HepG2 (cell line): ENCODE data around the gene ERMARD. TPM values are rescaled to one million over a fixed set of nuclear protein-coding genes. Genes with fewer than 3 reads are reported as not detected.
A peak's percentile ranks its signal among the peaks of the same experiment; 100 is the strongest.

ENCODE experiments used
- CENPX ChIP-seq: sonication (generic); formaldehyde crosslinking; IDR thresholded peaks from 2 replicates; pipeline ENCODE4 v1.9.0; 2021; ENCODE audit warnings: mild to moderate bottlenecking, missing genetic modification reagents, moderate library complexity
- HOXA5 ChIP-seq: sonication (generic); formaldehyde crosslinking; IDR thresholded peaks from 2 replicates; pipeline ENCODE4 v1.4.0; 2020; ENCODE audit warnings: missing genetic modification reagents
- IKZF4 ChIP-seq: sonication (generic); formaldehyde crosslinking; IDR thresholded peaks from 2 replicates; pipeline ENCODE4 v1.5.1; 2020; ENCODE audit warnings: borderline replicate concordance, mild to moderate bottlenecking, low read depth, missing genetic modification reagents; ENCODE audit errors: not compliant biosample characterization
- KDM3A ChIP-seq: IDR thresholded peaks from 2 replicates; pipeline ENCODE4 v1.6.1; 2018; ENCODE audit warnings: low read depth, missing compliant biosample characterization
- REL ChIP-seq: sonication (generic); formaldehyde crosslinking; conservative IDR thresholded peaks from 2 replicates; pipeline ENCODE4 v1.8.0; 2022; ENCODE audit warnings: mild to moderate bottlenecking, missing genetic modification reagents, moderate library complexity
- ZBTB25 ChIP-seq: IDR thresholded peaks from 2 replicates; pipeline ENCODE4 v1.6.1; 2018; ENCODE audit warnings: missing genetic modification reagents
- ZNF264 ChIP-seq: sonication (generic); formaldehyde crosslinking; IDR thresholded peaks from 2 replicates; pipeline ENCODE4 v1.4.0; 2020; ENCODE audit warnings: missing genetic modification reagents
- ZNF34 ChIP-seq: sonication (generic); formaldehyde crosslinking; IDR thresholded peaks from 2 replicates; pipeline ENCODE4 v1.4.0; 2020; ENCODE audit warnings: mild to moderate bottlenecking, missing genetic modification reagents, borderline replicate concordance
- ZNF549 ChIP-seq: sonication (generic); formaldehyde crosslinking; IDR thresholded peaks from 2 replicates; pipeline ENCODE4 v1.5.0; 2020; ENCODE audit warnings: missing genetic modification reagents
- ZNF761 ChIP-seq: sonication (generic); formaldehyde crosslinking; conservative IDR thresholded peaks from 2 replicates; pipeline ENCODE4 v1.4.0; 2020; ENCODE audit warnings: mild to moderate bottlenecking, missing genetic modification reagents
- ZSCAN9 ChIP-seq: IDR thresholded peaks from 2 replicates; pipeline ENCODE4 v1.6.1; 2016; ENCODE audit warnings: borderline replicate concordance
- polyA plus RNA-seq, 8 experiments: library from polyadenylated mRNA; depleted of rRNA in 3 of 8; stranded (reverse) in 7 of 8; unstranded in 1 of 8; fragments of >200 nt; fragmentation: Illumina TruSeq in 4 of 8; extraction: Trizol in 4 of 8; gene quantifications; 2 replicates each; pipeline versions ENCODE4 v1.2.1 to v1.2.3, GENCODE V29; 2011 to 2016; ENCODE audit warnings: low read depth in 4 of 8, missing spikeins in 1 of 8, mixed read lengths in 1 of 8; ENCODE audit not compliant: insufficient read depth in 1 of 8
- total RNA-seq, 5 experiments: library from RNA; depleted of rRNA; stranded (reverse); fragments of >200 nt; fragmentation: Illumina TruSeq; extraction: Trizol; gene quantifications; 2 replicates each; pipeline ENCODE4 v1.2.3, GENCODE V29; 2016; ENCODE audit warnings: low read depth in 1 of 5
- TF ChIP-seq, protein P1 (sequence below): sonication (generic); formaldehyde crosslinking; IDR thresholded peaks from 2 replicates; pipeline ENCODE4 v1.9.0; 2022; ENCODE audit warnings: missing genetic modification reagents, mild to moderate bottlenecking, borderline replicate concordance
- TF ChIP-seq, protein P2 (sequence below): sonication (generic); formaldehyde crosslinking; IDR thresholded peaks from 2 replicates; pipeline ENCODE4 v1.4.0; 2020; ENCODE audit warnings: low read depth, missing genetic modification reagents
- TF ChIP-seq, protein P3 (sequence below): sonication (generic); formaldehyde crosslinking; IDR thresholded peaks from 2 replicates; pipeline ENCODE4 v1.9.0; 2021; ENCODE audit warnings: missing genetic modification reagents, borderline replicate concordance
- TF ChIP-seq, protein P4 (sequence below): conservative IDR thresholded peaks from 2 replicates; pipeline ENCODE4 v1.6.1; 2018; ENCODE audit warnings: missing genetic modification reagents
- TF ChIP-seq, protein P5 (sequence below): sonication (generic); formaldehyde crosslinking; conservative IDR thresholded peaks from 2 replicates; pipeline ENCODE4 v1.4.0; 2020; ENCODE audit warnings: missing genetic modification reagents

The ERMARD gene
- total and polyA plus RNA-seq, 2 of the 13 experiments (the other 11 are each of a cell fraction or from before 2014, with no cell fraction given) = 8.8 to 10.7 TPM

- TF ChIP-seq, protein P1, sequence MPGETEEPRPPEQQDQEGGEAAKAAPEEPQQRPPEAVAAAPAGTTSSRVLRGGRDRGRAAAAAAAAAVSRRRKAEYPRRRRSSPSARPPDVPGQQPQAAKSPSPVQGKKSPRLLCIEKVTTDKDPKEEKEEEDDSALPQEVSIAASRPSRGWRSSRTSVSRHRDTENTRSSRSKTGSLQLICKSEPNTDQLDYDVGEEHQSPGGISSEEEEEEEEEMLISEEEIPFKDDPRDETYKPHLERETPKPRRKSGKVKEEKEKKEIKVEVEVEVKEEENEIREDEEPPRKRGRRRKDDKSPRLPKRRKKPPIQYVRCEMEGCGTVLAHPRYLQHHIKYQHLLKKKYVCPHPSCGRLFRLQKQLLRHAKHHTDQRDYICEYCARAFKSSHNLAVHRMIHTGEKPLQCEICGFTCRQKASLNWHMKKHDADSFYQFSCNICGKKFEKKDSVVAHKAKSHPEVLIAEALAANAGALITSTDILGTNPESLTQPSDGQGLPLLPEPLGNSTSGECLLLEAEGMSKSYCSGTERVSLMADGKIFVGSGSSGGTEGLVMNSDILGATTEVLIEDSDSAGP (CRISPR knock-in tag) = peak; percentile 95
- TF ChIP-seq ZNF264 (peak; percentile 29; the same call in 1 of the 2 replicates), HOXA5 (CRISPR knock-in tag) (no peak), ZNF34 (CRISPR knock-in tag) (peak; percentile 96), CENPX (CRISPR knock-in tag) (no peak), ZBTB25 (peak; percentile 62; the same call in 1 of the 2 replicates), KDM3A (CRISPR knock-in tag) (peak; percentile 95), ZNF549 (CRISPR knock-in tag) (no peak), IKZF4 (peak; percentile 79), ZNF761 (peak; percentile 92), ZSCAN9 (CRISPR knock-in tag) (peak; percentile 75; the same call in 1 of the 2 replicates), REL (no peak)
- TF ChIP-seq, protein P2, sequence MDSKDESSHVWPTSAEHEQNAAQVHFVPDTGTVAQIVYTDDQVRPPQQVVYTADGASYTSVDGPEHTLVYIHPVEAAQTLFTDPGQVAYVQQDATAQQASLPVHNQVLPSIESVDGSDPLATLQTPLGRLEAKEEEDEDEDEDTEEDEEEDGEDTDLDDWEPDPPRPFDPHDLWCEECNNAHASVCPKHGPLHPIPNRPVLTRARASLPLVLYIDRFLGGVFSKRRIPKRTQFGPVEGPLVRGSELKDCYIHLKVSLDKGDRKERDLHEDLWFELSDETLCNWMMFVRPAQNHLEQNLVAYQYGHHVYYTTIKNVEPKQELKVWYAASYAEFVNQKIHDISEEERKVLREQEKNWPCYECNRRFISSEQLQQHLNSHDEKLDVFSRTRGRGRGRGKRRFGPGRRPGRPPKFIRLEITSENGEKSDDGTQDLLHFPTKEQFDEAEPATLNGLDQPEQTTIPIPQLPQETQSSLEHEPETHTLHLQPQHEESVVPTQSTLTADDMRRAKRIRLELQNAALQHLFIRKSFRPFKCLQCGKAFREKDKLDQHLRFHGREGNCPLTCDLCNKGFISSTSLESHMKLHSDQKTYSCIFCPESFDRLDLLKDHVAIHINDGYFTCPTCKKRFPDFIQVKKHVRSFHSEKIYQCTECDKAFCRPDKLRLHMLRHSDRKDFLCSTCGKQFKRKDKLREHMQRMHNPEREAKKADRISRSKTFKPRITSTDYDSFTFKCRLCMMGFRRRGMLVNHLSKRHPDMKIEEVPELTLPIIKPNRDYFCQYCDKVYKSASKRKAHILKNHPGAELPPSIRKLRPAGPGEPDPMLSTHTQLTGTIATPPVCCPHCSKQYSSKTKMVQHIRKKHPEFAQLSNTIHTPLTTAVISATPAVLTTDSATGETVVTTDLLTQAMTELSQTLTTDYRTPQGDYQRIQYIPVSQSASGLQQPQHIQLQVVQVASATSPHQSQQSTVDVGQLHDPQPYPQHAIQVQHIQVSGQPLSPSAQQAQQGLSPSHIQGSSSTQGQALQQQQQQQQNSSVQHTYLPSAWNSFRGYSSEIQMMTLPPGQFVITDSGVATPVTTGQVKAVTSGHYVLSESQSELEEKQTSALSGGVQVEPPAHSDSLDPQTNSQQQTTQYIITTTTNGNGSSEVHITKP (CRISPR knock-in tag) = 0 out of 2 replicates have a peak, but pooled peaks have one; percentile 9
- TF ChIP-seq, protein P3, sequence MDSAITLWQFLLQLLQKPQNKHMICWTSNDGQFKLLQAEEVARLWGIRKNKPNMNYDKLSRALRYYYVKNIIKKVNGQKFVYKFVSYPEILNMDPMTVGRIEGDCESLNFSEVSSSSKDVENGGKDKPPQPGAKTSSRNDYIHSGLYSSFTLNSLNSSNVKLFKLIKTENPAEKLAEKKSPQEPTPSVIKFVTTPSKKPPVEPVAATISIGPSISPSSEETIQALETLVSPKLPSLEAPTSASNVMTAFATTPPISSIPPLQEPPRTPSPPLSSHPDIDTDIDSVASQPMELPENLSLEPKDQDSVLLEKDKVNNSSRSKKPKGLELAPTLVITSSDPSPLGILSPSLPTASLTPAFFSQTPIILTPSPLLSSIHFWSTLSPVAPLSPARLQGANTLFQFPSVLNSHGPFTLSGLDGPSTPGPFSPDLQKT (CRISPR knock-in tag) = no peak
- TF ChIP-seq, protein P4, sequence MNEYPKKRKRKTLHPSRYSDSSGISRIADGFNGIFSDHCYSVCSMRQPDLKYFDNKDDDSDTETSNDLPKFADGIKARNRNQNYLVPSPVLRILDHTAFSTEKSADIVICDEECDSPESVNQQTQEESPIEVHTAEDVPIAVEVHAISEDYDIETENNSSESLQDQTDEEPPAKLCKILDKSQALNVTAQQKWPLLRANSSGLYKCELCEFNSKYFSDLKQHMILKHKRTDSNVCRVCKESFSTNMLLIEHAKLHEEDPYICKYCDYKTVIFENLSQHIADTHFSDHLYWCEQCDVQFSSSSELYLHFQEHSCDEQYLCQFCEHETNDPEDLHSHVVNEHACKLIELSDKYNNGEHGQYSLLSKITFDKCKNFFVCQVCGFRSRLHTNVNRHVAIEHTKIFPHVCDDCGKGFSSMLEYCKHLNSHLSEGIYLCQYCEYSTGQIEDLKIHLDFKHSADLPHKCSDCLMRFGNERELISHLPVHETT = no peak; the same call in 1 of the 2 replicates
- TF ChIP-seq, protein P5, sequence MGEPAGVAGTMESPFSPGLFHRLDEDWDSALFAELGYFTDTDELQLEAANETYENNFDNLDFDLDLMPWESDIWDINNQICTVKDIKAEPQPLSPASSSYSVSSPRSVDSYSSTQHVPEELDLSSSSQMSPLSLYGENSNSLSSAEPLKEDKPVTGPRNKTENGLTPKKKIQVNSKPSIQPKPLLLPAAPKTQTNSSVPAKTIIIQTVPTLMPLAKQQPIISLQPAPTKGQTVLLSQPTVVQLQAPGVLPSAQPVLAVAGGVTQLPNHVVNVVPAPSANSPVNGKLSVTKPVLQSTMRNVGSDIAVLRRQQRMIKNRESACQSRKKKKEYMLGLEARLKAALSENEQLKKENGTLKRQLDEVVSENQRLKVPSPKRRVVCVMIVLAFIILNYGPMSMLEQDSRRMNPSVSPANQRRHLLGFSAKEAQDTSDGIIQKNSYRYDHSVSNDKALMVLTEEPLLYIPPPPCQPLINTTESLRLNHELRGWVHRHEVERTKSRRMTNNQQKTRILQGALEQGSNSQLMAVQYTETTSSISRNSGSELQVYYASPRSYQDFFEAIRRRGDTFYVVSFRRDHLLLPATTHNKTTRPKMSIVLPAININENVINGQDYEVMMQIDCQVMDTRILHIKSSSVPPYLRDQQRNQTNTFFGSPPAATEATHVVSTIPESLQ = no peak
These were observed 38.8 kb downstream of the ERMARD start (continued) for GRCh38 chr6:169789944-169790927.
